ENCODE data around the gene PRR23B.
"Not testable (repeated sequence)": the region's sequence is repeated elsewhere in the genome, so short reads cannot be mapped to it uniquely, and the experiment has no call there.

PRR23B gene

DNA sequence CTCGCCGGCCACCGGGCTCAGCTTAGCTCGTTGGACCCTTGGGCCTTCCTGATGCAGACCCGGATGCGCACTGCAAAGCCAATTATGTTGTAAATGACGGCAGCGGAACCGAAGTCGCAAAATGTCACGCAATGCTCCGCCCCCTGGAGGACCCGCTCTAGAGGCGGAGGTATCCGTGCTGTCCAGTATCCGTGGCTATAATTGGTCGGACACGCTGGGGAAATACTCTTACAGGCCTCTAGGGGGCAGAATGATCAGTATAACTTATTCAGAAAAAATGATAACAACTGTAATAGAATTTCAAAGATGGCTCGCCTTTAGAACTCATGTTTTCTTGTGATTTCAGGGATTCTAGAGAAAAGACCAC is at the start of gene PRR23B:
Gene PRR23B, minus strand, starts transcription at position 59 of the 367 bp plus-strand sequence. CDS start 265 bp downstream, outside the sequence.
- no peak for DNase-seq

DNA sequence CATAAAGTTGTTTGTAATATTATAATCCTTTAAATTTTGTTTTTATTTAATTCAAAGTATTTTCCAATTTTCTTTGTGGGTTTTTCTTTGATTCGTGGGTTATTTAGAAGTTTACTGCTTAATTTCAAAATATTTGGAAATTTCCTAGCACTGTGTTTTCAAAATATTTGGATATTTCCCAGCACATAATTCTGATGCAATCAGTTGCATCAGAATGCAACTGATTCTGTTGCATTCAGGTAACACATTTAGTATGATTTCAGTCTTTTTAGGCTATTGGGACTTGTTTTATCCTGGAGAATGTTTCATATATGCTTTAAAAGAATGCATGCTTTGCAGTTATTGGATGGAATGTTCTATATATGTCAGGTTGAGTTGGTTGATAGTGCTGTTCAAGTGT is 42.2 kb upstream of the PRR23B start:
- no peak for DNase-seq

DNA sequence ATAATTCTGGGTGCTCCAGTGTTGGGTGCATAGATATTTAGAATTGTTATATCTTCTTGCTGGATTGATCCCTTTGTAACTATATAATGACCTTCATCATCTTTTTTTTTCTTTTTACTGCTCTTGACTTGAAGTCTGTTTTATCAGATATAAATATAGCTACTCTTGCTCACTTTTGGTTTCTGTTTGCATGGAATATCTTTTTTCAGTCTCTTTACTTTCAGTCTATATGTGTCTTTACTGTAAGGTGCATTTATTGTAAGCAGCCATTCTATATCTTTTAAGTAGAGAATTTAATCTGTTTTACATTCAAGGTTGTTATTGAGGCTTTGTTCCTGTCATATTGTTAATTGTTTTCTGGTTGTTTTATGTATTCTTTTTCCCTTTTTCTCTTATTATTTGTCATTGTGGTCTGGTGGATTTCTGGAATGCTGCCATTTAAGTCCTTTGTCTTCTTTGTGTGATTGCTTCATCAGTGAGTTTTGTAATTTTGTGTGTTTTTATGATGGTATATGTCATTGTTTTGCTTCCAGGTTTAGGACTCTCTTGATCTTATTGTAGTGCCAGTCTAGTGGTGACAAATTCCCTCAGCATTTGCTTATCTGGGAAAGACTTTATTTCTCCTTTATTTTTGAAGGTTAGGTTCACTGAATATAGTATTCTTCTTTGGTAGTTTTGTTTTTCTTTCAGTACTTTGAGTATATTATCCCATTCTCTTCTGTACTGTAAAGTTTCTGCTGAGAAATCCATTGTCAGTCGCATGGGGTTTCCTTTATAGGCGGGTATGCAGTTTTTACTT is 32.3 kb upstream of the PRR23B start:
- DNase-seq, result no peak

DNA sequence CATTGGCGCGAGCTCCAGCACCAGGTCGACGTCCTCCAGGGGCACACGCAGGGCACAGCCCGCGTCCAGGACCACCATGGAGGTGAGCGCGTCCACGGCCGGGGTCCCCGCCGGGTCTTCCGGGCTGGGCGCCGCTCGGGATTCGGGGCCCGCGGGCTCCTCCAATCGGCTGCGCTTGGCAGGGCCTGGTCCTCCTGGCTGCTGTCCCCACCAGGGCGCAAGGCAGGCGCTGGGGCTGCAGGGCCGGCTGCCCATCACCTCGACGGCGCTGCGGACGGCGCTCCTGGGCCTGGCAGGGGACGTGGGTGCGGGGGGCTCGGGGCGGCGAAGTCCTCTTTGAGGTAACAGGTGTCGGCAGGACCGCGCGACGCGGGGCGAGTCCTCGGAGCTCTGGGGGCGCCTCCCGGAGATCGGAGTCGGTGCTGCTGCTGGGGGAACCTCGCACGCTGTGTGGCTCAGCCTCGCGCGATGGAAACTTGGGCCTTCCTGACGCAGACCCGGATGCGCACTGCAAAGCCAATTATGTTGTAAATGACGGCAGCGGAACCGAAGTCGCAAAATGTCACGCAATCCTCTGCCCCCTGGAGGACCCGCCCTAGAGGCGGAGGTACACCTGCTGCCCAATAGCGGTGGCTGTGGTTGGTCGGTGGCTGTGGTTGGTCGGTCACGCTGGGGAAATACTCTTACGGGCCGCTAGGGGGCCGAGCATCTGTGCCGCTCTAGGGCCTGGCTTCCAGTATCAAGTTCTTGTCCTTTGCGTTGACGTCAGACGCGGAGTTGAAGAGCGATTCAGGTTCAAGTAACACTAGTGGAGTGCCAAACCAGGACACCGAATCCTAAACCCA is 23.9 kb upstream of the PRR23B start, which contains the start of gene PRR23C:
Gene PRR23C, minus strand, starts transcription at position 527 of the 845 bp plus-strand sequence. Its CDS starts 272 bp downstream, at position 255.
- no peak for DNase-seq

DNA sequence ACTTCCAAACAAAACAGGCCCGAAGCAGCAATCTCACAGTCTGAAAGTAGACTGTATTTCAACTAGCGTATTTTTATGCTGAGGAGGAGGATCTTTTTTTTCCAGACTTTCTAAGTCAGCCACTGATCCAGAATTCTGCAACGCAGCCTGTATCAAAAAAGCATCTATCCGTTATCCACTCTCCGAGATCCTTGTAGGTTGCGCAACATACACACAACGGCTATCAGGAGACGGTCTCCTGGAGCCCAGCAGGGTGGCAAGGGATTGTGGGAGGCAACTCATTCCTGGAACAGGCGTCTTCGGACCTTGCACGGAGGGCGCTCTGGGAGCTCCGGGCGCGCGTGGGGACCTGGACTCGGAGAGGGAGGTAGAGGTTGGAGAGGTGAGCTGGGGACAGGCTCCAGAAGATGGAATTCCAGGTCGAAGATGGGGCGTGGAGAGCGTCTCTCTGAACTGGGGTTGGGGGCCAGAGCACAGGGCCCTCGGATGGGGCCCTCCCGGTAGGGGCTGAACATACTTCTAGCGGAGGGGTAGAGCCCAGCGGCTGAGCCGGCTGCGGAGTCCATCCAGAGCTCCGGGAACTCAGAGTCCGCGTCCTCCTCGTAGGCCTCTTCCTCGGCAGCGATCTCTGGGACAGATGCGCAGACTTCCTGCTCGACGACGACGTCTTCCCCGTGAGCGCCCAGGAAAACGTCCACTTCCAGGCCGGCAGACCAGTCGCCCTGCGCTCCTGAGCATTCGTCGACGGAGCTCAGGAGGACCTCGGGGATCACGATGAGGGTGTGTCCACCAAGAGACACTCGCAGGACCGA is 23.0 kb upstream of the PRR23B start:
- no peak for DNase-seq

DNA sequence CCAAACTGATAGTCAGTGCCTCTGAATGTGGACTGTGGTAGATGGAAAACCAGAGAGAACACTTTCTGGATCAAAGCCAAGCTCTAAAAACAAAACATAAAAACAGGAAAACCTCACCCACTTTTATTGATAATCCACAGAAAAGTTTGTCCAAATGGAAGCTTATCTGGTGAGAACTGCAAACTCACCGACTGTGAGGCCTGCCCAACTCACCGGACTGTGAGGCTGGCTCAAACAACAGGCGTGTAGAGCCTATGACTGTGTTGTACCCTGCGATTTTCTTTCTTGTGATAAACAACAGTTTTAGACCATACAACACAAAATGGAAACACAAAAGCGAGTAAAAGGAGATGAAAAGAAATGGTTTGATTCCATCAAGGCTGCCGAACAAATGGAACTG is 16.8 kb upstream of the PRR23B start:
- no peak for DNase-seq

DNA sequence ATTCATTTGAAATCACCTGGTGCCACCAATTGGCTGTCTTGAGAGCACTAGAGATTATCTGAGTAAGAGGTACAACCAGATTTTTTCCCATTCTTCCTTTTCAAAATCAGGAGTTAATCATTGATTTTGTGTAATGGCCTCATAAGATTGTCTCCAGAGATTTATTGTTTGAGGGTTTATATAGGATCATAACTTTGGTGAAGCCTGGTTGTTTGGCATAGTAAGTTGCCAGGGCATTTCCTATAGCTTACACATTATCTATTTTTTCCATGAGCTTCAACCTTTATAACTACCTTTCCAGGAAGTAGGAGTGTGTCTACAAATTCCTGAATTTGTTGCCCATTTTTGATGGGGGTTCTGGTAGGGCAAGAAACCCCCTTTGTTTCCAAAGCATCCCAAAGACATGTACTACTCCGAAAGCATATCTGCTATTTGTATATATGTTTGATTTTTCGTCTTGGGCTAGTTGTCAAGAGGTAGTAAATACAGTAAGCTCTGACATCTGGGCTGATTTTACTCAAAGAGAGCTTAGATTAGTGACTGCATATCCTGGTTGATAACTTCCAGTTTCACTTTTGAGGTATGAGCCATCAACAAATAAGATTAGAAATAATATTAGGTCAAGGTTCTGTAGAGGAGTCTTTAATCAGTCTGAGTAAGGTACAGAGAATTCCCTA is 11.7 kb upstream of the PRR23B start:
- no peak for DNase-seq

DNA sequence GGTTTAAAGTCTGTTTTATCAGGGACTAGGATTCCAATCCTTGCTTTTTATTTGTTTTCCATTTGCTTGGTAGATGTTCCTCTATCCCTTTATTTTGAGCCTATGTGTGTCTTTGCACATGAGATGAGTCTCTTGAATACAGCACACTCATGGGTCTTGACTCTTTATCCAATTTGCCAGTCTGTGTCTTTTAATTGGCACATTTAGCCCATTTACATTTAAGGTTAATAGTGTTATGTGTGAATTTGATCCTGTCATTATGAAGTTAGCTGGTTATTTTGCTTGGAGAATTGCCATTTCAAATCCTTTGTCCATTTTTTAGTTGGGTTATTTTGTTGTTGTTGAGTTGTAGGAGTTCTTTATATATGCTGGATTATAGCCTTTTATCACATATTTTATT is 9.8 kb upstream of the PRR23B start:
- not testable (repeated sequence) for DNase-seq

DNA sequence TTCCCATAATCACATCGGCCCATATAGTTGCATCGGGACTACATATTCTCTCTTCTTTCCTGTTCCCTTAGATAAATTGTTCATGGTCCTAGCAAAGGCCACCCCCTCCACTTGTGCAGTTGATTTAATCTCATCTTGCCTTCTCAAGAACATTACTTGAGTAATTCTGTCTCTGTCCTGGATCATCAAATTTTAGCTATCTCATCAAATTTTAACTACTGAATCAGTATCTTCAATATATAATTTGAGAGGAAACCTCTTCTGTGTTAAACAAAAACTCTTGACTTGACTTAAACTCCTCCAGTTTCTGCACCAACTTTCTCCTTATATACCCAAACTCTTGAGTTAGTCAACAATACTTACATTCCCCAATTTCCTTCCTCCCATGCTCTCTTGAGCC is 4.2 kb upstream of the PRR23B start:
- DNase-seq, result no peak

DNA sequence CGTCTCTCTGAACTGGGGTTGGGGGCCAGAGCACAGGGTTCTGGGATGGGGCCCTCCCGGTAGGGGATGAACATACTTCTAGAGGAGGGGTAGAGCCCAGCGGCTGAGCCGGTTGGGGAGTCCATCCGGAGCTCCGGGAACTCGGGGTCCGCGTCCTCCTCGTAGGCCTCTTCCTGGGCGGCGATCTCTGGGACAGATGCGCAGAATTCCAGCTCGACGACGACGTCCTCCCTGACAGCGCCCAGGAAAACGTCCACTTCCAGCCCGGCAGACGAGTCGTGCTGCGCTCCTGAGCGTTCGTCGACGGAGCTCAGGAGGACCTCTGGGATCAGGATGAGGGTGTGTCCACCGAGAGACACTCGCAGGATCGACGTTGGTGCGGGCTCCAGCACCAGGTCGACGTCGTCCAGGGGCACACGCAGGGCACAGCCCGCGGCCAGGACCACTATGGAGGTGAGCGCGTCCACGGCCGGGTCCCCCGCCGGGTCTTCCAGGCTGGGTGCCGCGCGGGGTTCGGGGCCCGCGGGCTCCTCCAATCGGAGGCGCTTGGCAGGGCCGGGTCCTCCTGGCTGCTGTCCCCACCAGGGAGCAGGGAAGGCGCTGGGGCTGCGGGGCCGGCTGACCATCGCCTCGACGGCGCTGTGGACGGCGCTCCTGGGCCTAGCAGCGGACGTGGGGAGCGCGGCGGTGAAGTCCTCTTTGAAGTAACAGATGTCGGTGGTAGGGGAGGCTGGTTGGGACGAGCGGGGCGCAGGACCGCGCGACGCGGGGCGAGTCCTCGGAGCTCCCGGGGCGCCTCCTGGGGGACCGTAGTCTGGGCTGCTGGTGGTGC is 474 bp downstream of the PRR23B start:
- DNase-seq, result no peak

DNA sequence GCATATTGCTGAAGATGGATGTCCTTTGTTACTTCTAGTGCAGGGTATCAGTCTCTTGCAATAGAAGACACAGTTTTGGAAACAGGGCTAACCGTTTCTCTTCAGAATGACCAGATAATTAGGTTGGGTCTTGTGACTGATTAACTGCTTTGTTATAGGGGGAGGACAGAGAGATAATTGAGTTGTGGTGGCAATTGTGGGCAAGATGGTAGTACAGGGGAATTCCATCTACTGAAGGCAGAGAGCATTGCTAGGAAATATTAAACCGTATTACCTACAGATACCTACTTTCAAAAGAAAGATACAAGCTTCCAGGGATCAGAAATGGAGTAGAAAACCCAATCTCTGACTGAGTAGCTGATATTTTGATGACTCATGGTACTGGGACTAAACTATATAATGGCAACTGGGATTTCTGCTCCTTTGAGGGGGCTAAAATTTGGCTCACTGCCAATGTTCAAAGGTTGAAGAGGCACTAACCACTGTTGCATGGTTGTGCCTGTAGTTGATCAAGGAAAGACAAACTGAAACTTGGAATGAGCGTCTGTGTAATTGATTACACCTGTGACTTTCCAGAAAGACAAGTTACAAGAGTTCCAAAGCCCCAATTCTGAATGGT is 4.2 kb downstream of the PRR23B start:
- DNase-seq, result no peak

DNA sequence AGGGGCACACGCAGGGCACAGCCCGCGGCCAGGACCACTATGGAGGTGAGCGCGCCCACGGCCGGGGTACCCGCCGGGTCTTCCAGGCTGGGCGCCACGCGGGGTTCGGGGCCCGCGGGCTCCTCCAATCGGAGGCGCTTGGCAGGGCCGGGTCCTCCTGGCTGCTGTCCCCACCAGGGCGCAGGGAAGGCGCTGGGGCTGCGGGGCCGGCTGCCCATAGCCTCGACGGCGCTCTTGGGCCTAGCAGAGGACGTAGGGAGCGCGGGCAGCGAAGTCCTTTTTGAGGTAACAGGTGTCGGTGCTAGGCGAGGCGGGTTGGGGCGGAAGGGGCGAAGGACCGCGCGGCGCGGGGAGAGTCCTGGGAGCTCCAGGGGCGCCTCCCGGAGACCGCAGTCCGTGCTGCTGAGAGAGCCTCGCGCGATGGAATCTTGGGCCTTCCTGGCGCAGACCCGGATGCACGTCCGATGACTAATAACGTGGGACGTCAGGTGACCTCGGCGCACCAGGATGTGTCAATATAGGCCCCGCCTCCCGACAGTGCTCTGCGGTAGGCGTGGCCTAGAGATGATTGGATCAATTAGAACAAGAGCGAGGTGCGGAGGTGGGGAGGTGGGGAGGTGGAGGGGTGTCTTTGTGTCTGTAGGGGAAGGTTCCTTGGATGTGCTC is 14.5 kb downstream of the PRR23B start, which contains the start of gene PRR23A:
Gene PRR23A, minus strand, starts transcription at position 218 of the 666 bp plus-strand sequence. Its CDS starts 0 bp downstream, at position 218.
- DNase-seq, result no peak

DNA sequence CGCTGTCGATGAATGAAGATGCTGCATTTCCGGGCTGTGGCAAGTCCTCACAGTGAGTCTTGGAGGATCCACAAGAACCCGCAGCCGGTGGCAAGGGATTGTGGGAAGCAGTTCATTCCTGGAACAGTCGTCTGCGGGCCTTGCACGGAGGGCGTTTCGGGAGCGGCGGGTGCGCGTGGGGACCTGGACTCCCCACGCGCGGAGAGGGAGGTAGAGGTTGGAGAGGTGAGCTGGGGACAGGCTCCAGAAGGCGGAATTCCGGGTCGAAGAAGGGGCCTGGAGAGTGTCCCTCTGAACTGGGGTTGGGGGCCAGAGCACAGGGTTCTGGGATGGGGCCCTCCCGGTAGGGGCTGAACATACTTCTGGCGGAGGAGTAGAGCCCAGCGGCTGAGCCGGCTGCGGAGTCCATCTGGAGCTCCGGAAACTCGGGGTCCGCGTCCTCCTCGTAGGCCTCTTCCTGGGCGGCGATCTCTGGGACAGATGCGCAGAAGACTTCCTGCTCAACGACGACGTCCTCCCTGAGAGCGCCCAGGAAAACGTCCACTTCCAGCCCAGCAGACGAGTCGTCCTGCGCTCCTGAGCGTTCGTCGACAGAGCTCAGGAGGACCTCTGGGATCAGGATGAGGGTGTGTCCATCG is 15.3 kb downstream of the PRR23B start:
- no peak for DNase-seq

DNA sequence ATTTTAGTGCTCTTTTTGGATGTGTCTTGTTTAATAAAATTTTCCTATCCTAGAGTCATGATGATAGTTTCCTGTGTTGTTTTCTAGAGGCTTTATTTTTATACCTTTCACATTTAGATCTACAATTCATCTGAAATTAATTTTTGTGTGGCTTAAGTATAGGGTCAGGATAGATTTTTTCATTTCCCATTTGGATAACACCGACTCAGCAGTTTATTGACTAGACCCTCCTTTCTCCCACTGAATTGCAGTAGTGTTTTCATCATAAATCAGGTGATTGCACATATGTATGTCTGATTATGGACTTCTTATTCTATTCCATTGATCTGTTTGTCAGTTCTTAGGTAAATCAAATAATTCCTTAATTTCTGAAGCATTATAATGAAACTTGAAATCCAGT is 25.0 kb downstream of the PRR23B start:
- DNase-seq, result no peak

DNA sequence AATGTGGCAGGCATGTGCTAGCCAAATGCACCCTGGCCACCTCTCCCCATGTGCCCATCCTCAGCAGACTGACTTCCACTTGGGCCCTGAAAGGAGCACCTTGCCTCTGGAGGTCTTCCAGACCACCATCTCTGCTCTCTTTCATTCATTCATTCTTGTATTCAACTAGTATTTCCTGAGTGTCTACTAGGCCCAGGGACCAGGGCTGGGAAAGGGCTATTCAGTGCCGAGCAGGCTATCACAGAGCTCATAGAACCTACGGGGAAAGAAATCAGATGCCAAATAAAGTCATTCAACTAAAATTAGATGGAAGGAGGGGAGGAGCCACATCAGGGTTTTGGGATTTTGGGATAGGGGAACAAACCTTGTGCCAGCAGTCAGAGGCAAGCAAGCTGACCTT is 33.5 kb downstream of the PRR23B start:
- no peak for DNase-seq

DNA sequence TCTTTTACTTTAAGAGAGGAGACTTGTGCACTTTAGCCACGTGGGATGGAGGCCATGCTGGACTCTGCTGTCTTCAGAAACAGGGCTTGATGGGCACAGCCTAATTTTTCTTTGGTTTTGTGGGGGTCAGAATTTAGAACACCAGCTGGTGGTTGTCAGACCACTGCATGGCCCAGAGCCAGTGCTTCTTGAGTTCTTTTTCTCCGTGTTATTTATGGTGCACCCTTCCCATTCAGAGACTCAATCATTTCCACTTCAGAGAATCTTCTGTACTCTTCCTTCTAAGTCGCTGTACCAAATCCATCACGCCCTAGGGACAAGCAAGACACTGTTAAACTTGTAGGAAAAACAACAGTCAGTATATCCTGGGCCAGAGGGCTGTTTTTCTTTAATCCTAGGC is 34.8 kb downstream of the PRR23B start:
- no peak for DNase-seq

DNA sequence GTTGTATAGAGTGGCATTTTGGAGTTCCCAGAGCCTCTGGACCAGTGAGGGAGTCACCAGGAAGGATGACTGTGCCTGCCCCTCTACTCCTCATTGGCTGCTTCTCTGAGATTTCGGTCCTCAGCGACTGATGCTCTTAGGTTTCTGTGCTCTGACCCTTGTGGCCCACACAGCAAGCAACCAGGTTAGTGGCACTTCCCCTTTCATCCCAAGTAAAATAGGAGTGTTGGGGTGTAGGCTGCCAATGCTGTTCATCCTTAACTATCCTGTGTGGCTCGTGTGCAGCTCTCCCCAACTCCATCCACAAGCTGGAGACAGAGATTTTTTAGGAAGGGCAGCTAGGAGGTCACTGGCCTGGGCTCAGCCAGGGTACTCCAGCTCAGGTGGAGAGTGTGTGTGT is 35.9 kb downstream of the PRR23B start:
- DNase-seq, result no peak

DNA sequence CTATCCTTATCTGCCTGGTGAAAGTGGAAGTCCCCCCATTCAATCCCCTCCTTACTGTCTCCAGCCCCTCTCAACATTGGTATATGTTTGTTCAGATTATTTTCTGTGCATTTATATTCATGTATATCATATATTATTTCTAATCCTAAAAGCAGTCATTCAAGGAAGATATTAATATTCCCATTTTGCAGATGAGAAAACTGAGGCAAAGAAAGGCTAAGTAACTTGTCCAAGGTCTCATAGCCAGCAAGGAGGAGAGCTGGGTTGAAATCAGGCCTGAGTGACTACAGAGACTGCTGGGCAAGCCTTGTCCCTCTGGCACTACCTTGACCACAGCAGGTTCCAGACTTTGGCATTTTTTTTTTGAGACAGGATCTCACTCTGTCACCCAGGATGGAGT is 44.7 kb downstream of the PRR23B start:
- DNase-seq, result no peak

DNA sequence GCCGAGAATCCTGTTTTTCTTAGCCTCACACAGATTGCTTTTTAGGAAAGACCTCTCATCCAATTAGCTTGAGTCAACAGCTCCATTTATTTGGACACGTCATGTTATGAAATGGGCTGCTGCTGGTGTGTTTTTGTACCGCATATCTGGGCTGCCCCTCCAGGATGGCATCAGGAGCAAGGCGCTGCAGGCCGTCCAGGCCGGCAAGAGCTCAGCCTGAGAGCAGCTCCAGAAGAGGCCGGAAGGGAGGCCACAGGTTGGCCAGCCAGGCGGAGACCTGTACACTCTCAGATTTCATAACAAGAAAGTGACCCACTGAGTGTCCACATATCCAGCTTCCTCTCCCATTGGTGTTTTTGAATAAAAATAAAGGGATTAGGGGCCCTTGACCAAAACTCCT is 45.4 kb downstream of the PRR23B start:
- DNase-seq, result no peak

DNA sequence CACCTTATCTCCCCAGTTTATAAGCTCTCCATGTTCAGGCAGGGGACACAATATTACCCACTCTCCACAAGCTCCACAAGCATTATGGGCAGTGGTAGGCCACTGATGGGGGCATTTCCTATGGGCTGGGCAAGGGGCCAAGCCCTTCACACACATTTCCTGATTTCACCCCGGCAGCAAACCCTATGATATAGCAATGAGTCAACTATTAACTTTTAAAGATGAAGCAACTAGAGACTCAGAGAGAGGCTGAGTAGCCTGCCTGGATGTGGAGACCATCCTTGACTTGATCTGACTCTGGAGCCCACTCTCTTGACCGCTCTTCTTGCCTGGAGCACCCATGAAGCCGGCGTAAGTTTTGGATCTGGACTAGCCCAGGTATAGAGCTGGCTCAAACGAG is 46.3 kb downstream of the PRR23B start:
- DNase-seq, result no peak

All from NCI-H1417 treated with DMSO at 0.1 percent for 48 hours (cell line).